K562 (cell line): ENCODE measurements around the gene PTPMT1. TPM values are rescaled to one million over a fixed set of nuclear protein-coding genes. Genes with fewer than 3 reads are reported as not detected.

ENCODE experiments used
- BRCA1 ChIP-seq, 2 experiments: fragments of 450-650 bp in 1 of 2; sonication (generic) in 1 of 2; formaldehyde crosslinking in 1 of 2; IDR thresholded peaks; 2 replicates each; pipeline versions ENCODE4 v1.5.0 to v1.6.1; 2017 to 2020; ENCODE audit warnings: mild to moderate bottlenecking in 1 of 2, missing genetic modification reagents in 1 of 2
- CREM ChIP-seq: IDR thresholded peaks from 2 replicates; pipeline ENCODE4 v1.6.1; 2014; ENCODE audit warnings: antibody characterized with exemption, low read depth
- ELF2 ChIP-seq: fragments of 250-450 bp; sonication (Bioruptor Pico); IDR thresholded peaks from 2 replicates; pipeline ENCODE4 v1.5.0; 2021; ENCODE audit warnings: mild to moderate bottlenecking
- ELK1 ChIP-seq: sonication (generic); formaldehyde crosslinking; IDR thresholded peaks from 2 replicates; pipeline ENCODE4 v1.8.1; 2022; ENCODE audit warnings: missing genetic modification reagents
- EP300 ChIP-seq: IDR thresholded peaks from 2 replicates; pipeline ENCODE4 v1.6.1; 2012; ENCODE audit warnings: low read length, improper control_type of control experiment
- FOXK2 ChIP-seq, 2 experiments: fragments of 450-650 bp; IDR thresholded peaks in 1 of 2; conservative IDR thresholded peaks in 1 of 2; 2 replicates each; pipeline ENCODE4 v1.6.1; 2016; ENCODE audit warnings: low read depth in 2 of 2, mild to moderate bottlenecking in 1 of 2
- HSF4 ChIP-seq: fragments of 250-450 bp; sonication (Bioruptor Pico); IDR thresholded peaks from 2 replicates; pipeline ENCODE4 v2.1.2; 2022; ENCODE audit warnings: mild to moderate bottlenecking, moderate library complexity, borderline replicate concordance
- MCM2 ChIP-seq: fragments of 450-650 bp; IDR thresholded peaks from 2 replicates; pipeline ENCODE4 v1.6.1; 2017; ENCODE audit warnings: low read depth, mild to moderate bottlenecking
- NBN ChIP-seq: fragments of 450-650 bp; IDR thresholded peaks from 2 replicates; pipeline ENCODE4 v1.6.1; 2016; ENCODE audit warnings: low read depth, mild to moderate bottlenecking
- NFATC3 ChIP-seq: fragments of 450-650 bp; IDR thresholded peaks from 2 replicates; pipeline ENCODE4 v1.6.1; 2017; ENCODE audit warnings: mild to moderate bottlenecking
- PML ChIP-seq: IDR thresholded peaks from 2 replicates; pipeline ENCODE4 v1.6.1; 2012; ENCODE audit warnings: low read length, inconsistent platforms
- RBM22 ChIP-seq: fragments of 200-400 bp; formaldehyde crosslinking; IDR thresholded peaks from 2 replicates; pipeline ENCODE4 v1.6.1; 2018; ENCODE audit warnings: low read length, low read depth; ENCODE audit not compliant: poor library complexity, severe bottlenecking
- RBM39 ChIP-seq: fragments of 200-400 bp; formaldehyde crosslinking; optimal IDR thresholded peaks from 2 replicates; pipeline ENCODE3; 2018; ENCODE audit warnings: low read depth, low read length
- SUPT5H ChIP-seq: fragments of 450-650 bp; IDR thresholded peaks from 2 replicates; pipeline ENCODE4 v1.6.1; 2016
- ZBTB2 ChIP-seq: fragments of 450-650 bp; IDR thresholded peaks from 2 replicates; pipeline ENCODE4 v1.6.1; 2016; ENCODE audit warnings: antibody characterized with exemption
- ZNF280B ChIP-seq: fragments of 250-450 bp; sonication (Bioruptor Pico); IDR thresholded peaks from 2 replicates; pipeline ENCODE4 v1.5.1; 2021; ENCODE audit warnings: mild to moderate bottlenecking
- polyA plus RNA-seq, 8 experiments: library from polyadenylated mRNA; depleted of rRNA in 4 of 8; stranded (reverse) in 5 of 8; unstranded in 3 of 8; fragments of >200 nt; fragmentation: Nextera tagmentation in 2 of 8; fragmentation: Illumina TruSeq in 1 of 8; extraction: Ambion mirVana in 2 of 8; extraction: Trizol in 1 of 8; gene quantifications; 2 replicates each; pipeline versions ENCODE4 v1.2.1 to v1.2.3, GENCODE V29; 2011 to 2014; ENCODE audit warnings: inconsistent platforms in 1 of 8, missing spikeins in 1 of 8
- total RNA-seq, 7 experiments: library from RNA; depleted of rRNA in 6 of 7; stranded (reverse); fragments of >200 nt in 6 of 7; fragmentation: Illumina TruSeq in 2 of 7; extraction: Trizol in 2 of 7; gene quantifications; 2 replicates each; pipeline versions ENCODE4 v1.2.1 to v1.2.3, GENCODE V29; 2011 to 2021; ENCODE audit warnings: low replicate concordance in 1 of 7
- TF ChIP-seq, protein P1 (sequence below), 2 experiments: IDR thresholded peaks in 1 of 2; conservative IDR thresholded peaks in 1 of 2; 2 replicates each; pipeline ENCODE4 v1.6.1; 2016; ENCODE audit warnings: low read depth in 2 of 2, mild to moderate bottlenecking in 1 of 2, missing compliant biosample characterization in 1 of 2, missing genetic modification characterization in 1 of 2, moderate library complexity in 1 of 2
- TF ChIP-seq, protein P2 (sequence below): fragments of 200-800 bp; sonication (Bioruptor generic); IDR thresholded peaks from 2 replicates; pipeline ENCODE4 v1.6.1; 2017; ENCODE audit warnings: missing genetic modification characterization, missing compliant biosample characterization

PTPMT1 gene
- total and polyA plus RNA-seq, 9 of the 15 experiments (the other 6 are each of a cell fraction or from before 2014, with no cell fraction given): 10.4 to 140 (median 67.2) TPM

- peak; percentile 39 for TF ChIP-seq PML
- TF ChIP-seq MCM2: no peak
- TF ChIP-seq, protein P1, sequence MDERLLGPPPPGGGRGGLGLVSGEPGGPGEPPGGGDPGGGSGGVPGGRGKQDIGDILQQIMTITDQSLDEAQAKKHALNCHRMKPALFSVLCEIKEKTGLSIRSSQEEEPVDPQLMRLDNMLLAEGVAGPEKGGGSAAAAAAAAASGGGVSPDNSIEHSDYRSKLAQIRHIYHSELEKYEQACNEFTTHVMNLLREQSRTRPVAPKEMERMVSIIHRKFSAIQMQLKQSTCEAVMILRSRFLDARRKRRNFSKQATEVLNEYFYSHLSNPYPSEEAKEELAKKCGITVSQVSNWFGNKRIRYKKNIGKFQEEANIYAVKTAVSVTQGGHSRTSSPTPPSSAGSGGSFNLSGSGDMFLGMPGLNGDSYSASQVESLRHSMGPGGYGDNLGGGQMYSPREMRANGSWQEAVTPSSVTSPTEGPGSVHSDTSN (CRISPR knock-in tag; IDR thresholded peaks at IDR 0.05; ENCODE audit: low read depth): no peak
- TF ChIP-seq, protein P1 (tag; conservative IDR thresholded peaks at IDR 0.05; ENCODE audit: low read depth): 0 out of 2 replicates have a peak, but pooled peaks have one; percentile 11
- TF ChIP-seq NFATC3: peak; percentile 94
- peak; percentile 93 to 95 for TF ChIP-seq FOXK2 (conservative IDR thresholded peaks at IDR 0.05 in 1 of 2, IDR thresholded peaks at IDR 0.05 in 1 of 2; ENCODE audit: low read depth in 2 of 2)
- peak; percentile 98 for TF ChIP-seq NBN
- TF ChIP-seq RBM22: peak; percentile 99
- no peak for TF ChIP-seq HSF4 (CRISPR knock-in tag)
- peak; percentile 53 for TF ChIP-seq EP300
- no peak for TF ChIP-seq ELK1 (CRISPR knock-in tag)
- TF ChIP-seq, protein P2, sequence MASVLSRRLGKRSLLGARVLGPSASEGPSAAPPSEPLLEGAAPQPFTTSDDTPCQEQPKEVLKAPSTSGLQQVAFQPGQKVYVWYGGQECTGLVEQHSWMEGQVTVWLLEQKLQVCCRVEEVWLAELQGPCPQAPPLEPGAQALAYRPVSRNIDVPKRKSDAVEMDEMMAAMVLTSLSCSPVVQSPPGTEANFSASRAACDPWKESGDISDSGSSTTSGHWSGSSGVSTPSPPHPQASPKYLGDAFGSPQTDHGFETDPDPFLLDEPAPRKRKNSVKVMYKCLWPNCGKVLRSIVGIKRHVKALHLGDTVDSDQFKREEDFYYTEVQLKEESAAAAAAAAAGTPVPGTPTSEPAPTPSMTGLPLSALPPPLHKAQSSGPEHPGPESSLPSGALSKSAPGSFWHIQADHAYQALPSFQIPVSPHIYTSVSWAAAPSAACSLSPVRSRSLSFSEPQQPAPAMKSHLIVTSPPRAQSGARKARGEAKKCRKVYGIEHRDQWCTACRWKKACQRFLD (CRISPR knock-in tag): no peak
- peak; percentile 93 for TF ChIP-seq SUPT5H
- peak; percentile 88 for TF ChIP-seq CREM
- no peak for TF ChIP-seq BRCA1 (IDR thresholded peaks at IDR 0.05)
- no peak for TF ChIP-seq BRCA1 (CRISPR knock-in tag; IDR thresholded peaks at IDR 0.05)
- peak; percentile 87 for TF ChIP-seq ELF2 (CRISPR knock-in tag)
- no peak for TF ChIP-seq ZNF280B (CRISPR knock-in tag)
- TF ChIP-seq ZBTB2: no peak; the same call in none of the 2 replicates
- TF ChIP-seq RBM39: no peak
Measured at GRCh38 chr11:47578524-47579494, 13.4 kb downstream of the PTPMT1 start, which contains the start of the genes KBTBD4 and NDUFS3 (continued).
